22Rv1 (cell line): ENCODE data around the gene NOS3.

Source experiments
- H3K27ac ChIP-seq: fragments of 450-650 bp; 2 replicates; pipeline ENCODE4 v1.5.1; 2017
- ZFX ChIP-seq: fragments of 450-650 bp; IDR thresholded peaks from 2 replicates; pipeline ENCODE4 v1.6.1; 2017; ENCODE audit warnings: antibody characterized with exemption, borderline replicate concordance
- TF ChIP-seq, protein P1 (sequence below): fragments of 450-650 bp; IDR thresholded peaks from 2 replicates; pipeline ENCODE4 v1.5.1; 2017; ENCODE audit warnings: mild to moderate bottlenecking

The NOS3 gene

DNA sequence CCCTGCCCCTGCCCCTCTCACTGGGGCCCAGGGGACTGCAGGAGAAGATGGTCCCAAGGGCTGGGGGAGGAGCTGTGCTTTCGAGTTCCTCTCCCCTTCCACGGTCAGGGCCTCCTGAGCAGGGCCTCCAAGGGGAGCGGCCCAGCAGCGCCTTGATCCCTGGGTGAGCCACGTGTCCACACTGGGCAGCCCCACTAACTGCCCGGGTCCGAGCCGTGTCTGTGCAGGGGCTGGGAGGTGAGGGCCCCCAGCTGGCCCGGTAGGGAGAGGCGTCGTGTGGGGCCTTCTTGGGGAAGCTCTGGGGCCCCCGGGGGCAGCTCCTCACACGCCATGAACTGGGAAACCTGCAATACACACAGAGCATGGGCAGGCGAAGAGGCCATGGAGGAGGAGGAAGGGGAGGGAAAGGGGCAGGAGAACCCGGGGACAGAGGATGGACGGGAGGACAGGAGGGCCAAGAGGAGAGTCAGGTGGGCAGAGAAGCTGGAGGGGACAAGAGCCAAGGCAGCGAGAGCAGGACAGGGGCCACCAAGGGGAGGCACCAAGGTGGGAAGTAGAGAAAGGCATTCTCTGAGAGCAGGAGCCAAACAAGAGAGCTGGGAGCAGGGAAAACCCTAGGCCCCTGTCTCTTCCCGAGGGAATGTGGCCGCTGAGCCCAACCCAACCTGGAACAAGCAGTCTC lies 45.5 kb upstream of the NOS3 start:
- no peak overlapping the region for H3K27ac ChIP-seq
- TF ChIP-seq ZFX, result no peak
- TF ChIP-seq, protein P1, sequence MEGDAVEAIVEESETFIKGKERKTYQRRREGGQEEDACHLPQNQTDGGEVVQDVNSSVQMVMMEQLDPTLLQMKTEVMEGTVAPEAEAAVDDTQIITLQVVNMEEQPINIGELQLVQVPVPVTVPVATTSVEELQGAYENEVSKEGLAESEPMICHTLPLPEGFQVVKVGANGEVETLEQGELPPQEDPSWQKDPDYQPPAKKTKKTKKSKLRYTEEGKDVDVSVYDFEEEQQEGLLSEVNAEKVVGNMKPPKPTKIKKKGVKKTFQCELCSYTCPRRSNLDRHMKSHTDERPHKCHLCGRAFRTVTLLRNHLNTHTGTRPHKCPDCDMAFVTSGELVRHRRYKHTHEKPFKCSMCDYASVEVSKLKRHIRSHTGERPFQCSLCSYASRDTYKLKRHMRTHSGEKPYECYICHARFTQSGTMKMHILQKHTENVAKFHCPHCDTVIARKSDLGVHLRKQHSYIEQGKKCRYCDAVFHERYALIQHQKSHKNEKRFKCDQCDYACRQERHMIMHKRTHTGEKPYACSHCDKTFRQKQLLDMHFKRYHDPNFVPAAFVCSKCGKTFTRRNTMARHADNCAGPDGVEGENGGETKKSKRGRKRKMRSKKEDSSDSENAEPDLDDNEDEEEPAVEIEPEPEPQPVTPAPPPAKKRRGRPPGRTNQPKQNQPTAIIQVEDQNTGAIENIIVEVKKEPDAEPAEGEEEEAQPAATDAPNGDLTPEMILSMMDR, result no peak

- H3K27ac ChIP-seq, result no peak overlapping the region
- TF ChIP-seq, protein P1, result no peak
- TF ChIP-seq ZFX, result no peak
Measured at GRCh38 chr7:150945853-150946420, 44.9 kb upstream of the NOS3 start.

GRCh38 chr7:150946421-150947240 lies 44.2 kb upstream of the NOS3 start:
- no peak overlapping the region for H3K27ac ChIP-seq
- TF ChIP-seq, protein P1, result no peak
- no peak for TF ChIP-seq ZFX

GRCh38 chr7:150947241-150947745 lies 43.5 kb upstream of the NOS3 start:
- no peak for TF ChIP-seq ZFX
- TF ChIP-seq, protein P1, result no peak
- H3K27ac ChIP-seq, result no peak overlapping the region

GRCh38 chr7:150947761-150948651 lies 42.8 kb upstream of the NOS3 start:
- no peak overlapping the region for H3K27ac ChIP-seq
- TF ChIP-seq ZFX, result no peak

- TF ChIP-seq, protein P1, result no peak
- TF ChIP-seq ZFX, result no peak
- no peak overlapping the region for H3K27ac ChIP-seq
Measured at GRCh38 chr7:150948791-150949251, 42.0 kb upstream of the NOS3 start.

DNA sequence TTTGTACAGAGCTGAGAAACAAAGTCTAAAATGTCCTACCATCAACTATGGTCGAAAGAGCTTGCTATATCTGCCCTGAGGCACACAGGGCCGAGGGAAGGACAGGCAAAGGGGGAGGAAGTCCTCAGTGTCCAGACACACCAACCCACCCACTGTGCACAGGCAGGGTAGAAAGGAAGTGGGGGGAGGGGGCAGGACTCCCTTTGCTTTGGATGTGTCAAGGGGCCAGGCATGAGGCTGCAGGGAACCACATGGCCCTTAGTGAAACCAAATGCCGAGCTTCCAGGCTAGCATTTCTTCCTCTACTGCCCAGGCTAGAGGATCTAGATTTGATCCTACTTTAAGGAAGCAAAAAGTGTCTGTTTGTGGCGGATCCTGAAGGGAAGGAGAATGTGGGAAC lies 41.3 kb upstream of the NOS3 start:
- no peak overlapping the region for H3K27ac ChIP-seq

More for the DNA sequence above, 41.3 kb upstream of the NOS3 start:
- TF ChIP-seq ZFX, result no peak
- TF ChIP-seq, protein P1, result no peak
